ENCODE data around the gene ADCY7. TPM values are rescaled to one million over a fixed set of nuclear protein-coding genes. Genes with fewer than 3 reads are reported as not detected.

The ADCY7 gene
- total RNA-seq, 1 experiment from 2014 or later = 4.0 TPM

- no peak overlapping the region for H2BK120ac ChIP-seq (ENCODE audit: low read depth, low read length, poor library complexity, severe bottlenecking)
- no peak overlapping the region for H3K4me3 Mint-ChIP-seq
- H3K4me1 Mint-ChIP-seq = peaks cover 16 to 21% of the 10 kb centered on the region in 2 experiments
Observed at GRCh38 chr16:50275428-50276325, 9.3 kb downstream of the ADCY7 start.

More at GRCh38 chr16:50275428-50276325, 9.3 kb downstream of the ADCY7 start:
- no peaks in the 10 kb centered on the region for H3K79me1 ChIP-seq (ENCODE audit: insufficient read depth, low read depth, low read length, poor library complexity, severe bottlenecking)
- H2BK12ac ChIP-seq (ENCODE audit: insufficient read length, low read depth, low read length) = no peak overlapping the region
- no peak overlapping the region for H3K23ac ChIP-seq (ENCODE audit: insufficient read length, low read depth, low read length)
- no peak overlapping the region for H3K4ac ChIP-seq (ENCODE audit: low read depth, low read length)
- H3K27me3 ChIP-seq (ENCODE audit: insufficient read depth, low read length) = no peaks in the 10 kb centered on the region
- no peak for TF ChIP-seq CTCF (conservative IDR thresholded peaks at IDR 0.05)
- H3K9ac ChIP-seq (ENCODE audit: extremely low read depth, insufficient read length, low read length) = no peak overlapping the region
- no peak overlapping the region for H4K5ac ChIP-seq (ENCODE audit: insufficient read length, low read depth, low read length)
- H3K4me1 ChIP-seq (ENCODE audit: insufficient read depth, low read length) = 0 out of 2 replicates have a peak, but pooled peaks cover 3% of the 10 kb centered on the region
- no CpG with 5 or more reads among the region's 12 CpGs for WGBS (ENCODE audit: extremely low coverage, insufficient read length, low lambda C conversion rate)
- H2BK20ac ChIP-seq (ENCODE audit: low read depth, low read length, poor library complexity, severe bottlenecking) = no peak overlapping the region
- no peak overlapping the region for H3K27ac ChIP-seq (ENCODE audit: insufficient read length, low read depth, low read length)
- no peak overlapping the region for H3T11ph ChIP-seq (ENCODE audit: low read length)
- no peak overlapping the region for H2AFZ ChIP-seq (ENCODE audit: low read length)
- no peak overlapping the region for H4K8ac ChIP-seq (replicated peaks; ENCODE audit: insufficient read length, low read depth, low read length)
- H3K79me2 ChIP-seq (ENCODE audit: insufficient read depth, low read length) = no peaks in the 10 kb centered on the region
- H4K91ac ChIP-seq (ENCODE audit: insufficient read length, low read depth, low read length) = no peak overlapping the region
- no peak overlapping the region for H3K4me2 ChIP-seq (ENCODE audit: insufficient read depth, insufficient read length, low read length)
- no peak overlapping the region for H2AK5ac ChIP-seq (ENCODE audit: insufficient read length, low read length)
- no peak overlapping the region for H3K18ac ChIP-seq (ENCODE audit: insufficient read length, low read depth, low read length)
- Mint-ChIP-seq H3K27me3 (ENCODE audit: low read depth) (no peaks in the 10 kb centered on the region; the same call in 1 of the 2 replicates), H3K9me3 (peaks cover 2 to 5% of the 10 kb centered on the region in 2 experiments; a peak in 3 of 5 replicates), H3K27ac (no peak overlapping the region; a peak in 1 of 7 replicates), H3K36me3 (ENCODE audit: insufficient read depth in 1 of 3, low read depth in 3 of 3) (peaks cover 0 to 9% (median 0%) of the 10 kb centered on the region in 3 experiments; a peak in 3 of 7 replicates)
- no peak for DNase-seq
- no peak overlapping the region for H2BK15ac ChIP-seq (ENCODE audit: low read depth, low read length)
- no peak overlapping the region for H3K14ac ChIP-seq (ENCODE audit: insufficient read depth, low read length)
- H3K56ac ChIP-seq (ENCODE audit: insufficient read length, low read depth, low read length) = no peak overlapping the region
- H3K9me3 ChIP-seq (ENCODE audit: control insufficient read depth, low read depth, low read length) = no peaks in the 10 kb centered on the region
- H4K20me1 ChIP-seq (ENCODE audit: control insufficient read depth, insufficient read depth, insufficient read length) = no peaks in the 10 kb centered on the region
- no peak overlapping the region for H2BK5ac ChIP-seq (ENCODE audit: insufficient read length, low read length)
- no peaks in the 10 kb centered on the region for H3K23me2 ChIP-seq (ENCODE audit: insufficient read length, low read depth, low read length, poor library complexity, severe bottlenecking)

All from H9 (cell line).